Measurements from ENCODE around the gene CYYR1.
"Not testable (repeated sequence)": the region's sequence is repeated elsewhere in the genome, so short reads cannot be mapped to it uniquely, and the experiment has no call there.

Gene CYYR1

GRCh38 chr21:26489781-26490180, 83.3 kb downstream of the CYYR1 start:
- DNase-seq (ENCODE audit: low read depth): no peak

GRCh38 chr21:26487981-26488480, 85.1 kb downstream of the CYYR1 start:
- DNase-seq (ENCODE audit: low read depth): no peak

GRCh38 chr21:26473471-26473870, 99.6 kb downstream of the CYYR1 start:
- no peak for DNase-seq (ENCODE audit: low read depth)

GRCh38 chr21:26471099-26471471, 102.0 kb downstream of the CYYR1 start:
- DNase-seq (ENCODE audit: low read depth): no peak

- DNase-seq (ENCODE audit: low read depth): no peak
Measured at GRCh38 chr21:26470351-26471098, 102.6 kb downstream of the CYYR1 start.

- peak; percentile 89 for DNase-seq (ENCODE audit: low read depth)
Measured at GRCh38 chr21:26469789-26470188, 103.3 kb downstream of the CYYR1 start.

- no peak for DNase-seq (ENCODE audit: low read depth)
Measured at GRCh38 chr21:26465916-26466315, 107.2 kb downstream of the CYYR1 start.

- no peak for DNase-seq (ENCODE audit: low read depth)
Measured at GRCh38 chr21:26461500-26461899, 111.6 kb downstream of the CYYR1 start.

- no peak for DNase-seq (ENCODE audit: low read depth)
Measured at GRCh38 chr21:26460621-26461020, 112.5 kb downstream of the CYYR1 start.

GRCh38 chr21:26458854-26459253, 114.2 kb downstream of the CYYR1 start:
- DNase-seq (ENCODE audit: low read depth): not testable (repeated sequence)

- DNase-seq (ENCODE audit: low read depth): no peak
Measured at GRCh38 chr21:26457817-26458216, 115.3 kb downstream of the CYYR1 start.

GRCh38 chr21:26453267-26453666, 119.8 kb downstream of the CYYR1 start:
- DNase-seq (ENCODE audit: low read depth): no peak

- no peak for DNase-seq (ENCODE audit: low read depth)
Measured at GRCh38 chr21:26451081-26451740, 121.9 kb downstream of the CYYR1 start.

GRCh38 chr21:26449161-26449560, 123.9 kb downstream of the CYYR1 start:
- DNase-seq (ENCODE audit: low read depth): no peak

- DNase-seq (ENCODE audit: low read depth): no peak
Measured at GRCh38 chr21:26448751-26449150, 124.3 kb downstream of the CYYR1 start.

GRCh38 chr21:26447932-26448475, 125.1 kb downstream of the CYYR1 start:
- DNase-seq (ENCODE audit: low read depth): no peak

- DNase-seq (ENCODE audit: low read depth): no peak
Measured at GRCh38 chr21:26445440-26445839, 127.6 kb downstream of the CYYR1 start.

- no peak for DNase-seq (ENCODE audit: low read depth)
Measured at GRCh38 chr21:26444646-26445045, 128.4 kb downstream of the CYYR1 start.

GRCh38 chr21:26443867-26444266, 129.2 kb downstream of the CYYR1 start:
- DNase-seq (ENCODE audit: low read depth): no peak

GRCh38 chr21:26443291-26443690, 129.8 kb downstream of the CYYR1 start:
- no peak for DNase-seq (ENCODE audit: low read depth)

GRCh38 chr21:26441149-26441548, 131.9 kb downstream of the CYYR1 start:
- DNase-seq (ENCODE audit: low read depth): no peak

GRCh38 chr21:26438976-26439375, 134.1 kb downstream of the CYYR1 start:
- no peak for DNase-seq (ENCODE audit: low read depth)

GRCh38 chr21:26437326-26438009, 135.6 kb downstream of the CYYR1 start:
- no peak for DNase-seq (ENCODE audit: low read depth)

All from fibroblast of the conjunctiva (primary cell).